GM23248 (cell line): ENCODE data around the gene EOMES. TPM values are rescaled to one million over a fixed set of nuclear protein-coding genes. Genes with fewer than 3 reads are reported as not detected.

ENCODE experiments used
- DNase-seq: peaks from one replicate; pipeline ENCODE4 v3.0.0-alpha.2; 2015
- H2AFZ ChIP-seq: fragments of 200-600 bp; sonication (generic); 2 replicates; pipeline ENCODE4 v1.6.1; 2016; ENCODE audit warnings: antibody characterized with exemption
- H3F3A ChIP-seq: fragments of 200-600 bp; sonication (generic); 2 replicates; pipeline ENCODE4 v1.6.1; 2016; ENCODE audit warnings: mild to moderate bottlenecking, antibody characterized with exemption, mixed run types; ENCODE audit not compliant: insufficient read depth
- H3K27ac ChIP-seq: fragments of 200-600 bp; sonication (generic); 2 replicates; pipeline ENCODE4 v1.5.1; 2016; ENCODE audit warnings: mild to moderate bottlenecking
- H3K27me3 ChIP-seq: fragments of 200-600 bp; sonication (generic); replicated peaks from 2 replicates; pipeline ENCODE4 v1.6.1; 2016; ENCODE audit warnings: mild to moderate bottlenecking; ENCODE audit not compliant: insufficient read depth
- H3K36me3 ChIP-seq: fragments of 200-600 bp; sonication (generic); 2 replicates; pipeline ENCODE4 v1.6.1; 2016; ENCODE audit warnings: low read depth, mild to moderate bottlenecking
- H3K4me1 ChIP-seq: fragments of 200-600 bp; sonication (generic); 2 replicates; pipeline ENCODE4 v1.6.1; 2016; ENCODE audit warnings: mild to moderate bottlenecking; ENCODE audit not compliant: insufficient read depth
- H3K4me2 ChIP-seq: fragments of 200-600 bp; sonication (generic); one replicate; pipeline ENCODE4 v1.6.1; 2016; ENCODE audit warnings: mild to moderate bottlenecking; ENCODE audit not compliant: unreplicated experiment
- H3K4me3 ChIP-seq: fragments of 200-600 bp; sonication (generic); 2 replicates; pipeline ENCODE4 v1.5.1; 2016; ENCODE audit warnings: mild to moderate bottlenecking
- H3K79me2 ChIP-seq: fragments of 200-600 bp; sonication (generic); 2 replicates; pipeline ENCODE4 v1.6.1; 2016; ENCODE audit warnings: mild to moderate bottlenecking; ENCODE audit not compliant: insufficient read depth
- H3K9ac ChIP-seq: fragments of 200-600 bp; sonication (generic); 2 replicates; pipeline ENCODE4 v1.6.1; 2016; ENCODE audit warnings: mild to moderate bottlenecking
- H3K9me2 ChIP-seq: fragments of 200-600 bp; sonication (generic); 2 replicates; pipeline ENCODE4 v1.6.1; 2016; ENCODE audit warnings: mixed run types, mild to moderate bottlenecking, moderate library complexity; ENCODE audit not compliant: insufficient read depth
- H3K9me3 ChIP-seq: fragments of 200-600 bp; sonication (generic); one replicate; pipeline ENCODE4 v1.6.1; 2017; ENCODE audit warnings: low read depth
- H4K20me1 ChIP-seq: fragments of 200-600 bp; sonication (generic); 2 replicates; pipeline ENCODE4 v1.6.0; 2016; ENCODE audit not compliant: insufficient read depth
- EZH2 ChIP-seq: fragments of 200-600 bp; sonication (generic); IDR thresholded peaks from 2 replicates; pipeline ENCODE4 v1.6.1; 2018; ENCODE audit warnings: antibody characterized with exemption, mild to moderate bottlenecking; ENCODE audit not compliant: insufficient read depth, poor library complexity, severe bottlenecking
- EZH2phosphoT487 ChIP-seq: fragments of 200-600 bp; sonication (generic); IDR thresholded peaks from 2 replicates; pipeline ENCODE4 v1.6.1; 2018; ENCODE audit warnings: antibody characterized with exemption, moderate library complexity, mild to moderate bottlenecking, low read depth; ENCODE audit not compliant: insufficient read depth
- WGBS, 2 experiments: methylation state at CpG; one replicate each; pipeline ENCODE4 v1.1.6; 2015 to 2017; ENCODE audit warnings: low lambda C conversion rate in 2 of 2, low coverage in 1 of 2; ENCODE audit errors: missing lambda C conversion rate in 2 of 2; 5-methylcytosine and 5-hydroxymethylcytosine counted together
- in situ Hi-C: fragments of 300-500 bp; cut with MboI; formaldehyde crosslinking; loops from 2 replicates; pipeline ENCODE4 v1.15.0; 2020
- polyA plus RNA-seq: library from polyadenylated mRNA; unstranded; fragments of >200 nt; fragmentation: Nextera tagmentation; extraction: Ambion mirVana; gene quantifications from 2 replicates; pipeline ENCODE4 v1.2.1, GENCODE V29; 2016
- total RNA-seq: library from RNA; depleted of rRNA; stranded (reverse); fragments of >200 nt; shearing (Covaris generic); gene quantifications from 2 replicates; pipeline ENCODE4 v1.2.3, GENCODE V29; 2014

Gene EOMES
- total and polyA plus RNA-seq, 2 experiments from 2014 or later: 0.11 TPM; not detected in 1

GRCh38 chr3:27756877-27757276 is 34.8 kb upstream of the EOMES start:
- Histone ChIP-seq H3K9me3 (no peaks in the 10 kb centered on the region), H2AFZ (no peak overlapping the region), H3F3A (peaks cover 14% of the 10 kb centered on the region; the same call in 1 of the 2 replicates), H3K4me3 (no peak overlapping the region), H4K20me1 (no peaks in the 10 kb centered on the region), H3K36me3 (no peaks in the 10 kb centered on the region), H3K9ac (no peak overlapping the region), H3K79me2 (no peaks in the 10 kb centered on the region), H3K4me2 (no peak overlapping the region), H3K9me2 (no peaks in the 10 kb centered on the region), H3K4me1 (peaks cover 17% of the 10 kb centered on the region), H3K27me3 (no peaks in the 10 kb centered on the region), H3K27ac (no peak overlapping the region)
- in situ Hi-C loops: no loop called here
- 66 to 68% methylated on average over 2 of the region's 2 CpGs for WGBS, 2 experiments
- DNase-seq: peak; percentile 45
- TF ChIP-seq EZH2phosphoT487 (no peak), EZH2 (no peak)

GRCh38 chr3:27752926-27753325 is 30.8 kb upstream of the EOMES start:
- H3K4me2 ChIP-seq: no peak overlapping the region
- no peaks in the 10 kb centered on the region for H3K79me2 ChIP-seq
- no peaks in the 10 kb centered on the region for H3K9me2 ChIP-seq
- no peak overlapping the region for H3K4me3 ChIP-seq
- TF ChIP-seq EZH2phosphoT487 (no peak), EZH2 (no peak)
- H3F3A ChIP-seq: peaks cover 8% of the 10 kb centered on the region; the same call in 1 of the 2 replicates
- no peak for DNase-seq
- H2AFZ ChIP-seq: no peak overlapping the region
- H3K27me3 ChIP-seq: no peaks in the 10 kb centered on the region
- in situ Hi-C loops: no loop called here
- H3K36me3 ChIP-seq: no peaks in the 10 kb centered on the region
- no peaks in the 10 kb centered on the region for H3K9me3 ChIP-seq
- H3K27ac ChIP-seq: no peak overlapping the region
- H4K20me1 ChIP-seq: no peaks in the 10 kb centered on the region
- 54 to 58% methylated on average over 1 of the region's 1 CpG for WGBS, 2 experiments
- no peak overlapping the region for H3K9ac ChIP-seq
- peaks cover 10% of the 10 kb centered on the region; the same call in 1 of the 2 replicates for H3K4me1 ChIP-seq

GRCh38 chr3:27749643-27750042 is 27.5 kb upstream of the EOMES start:
- Histone ChIP-seq H3K9me3 (no peaks in the 10 kb centered on the region), H3F3A (no peaks in the 10 kb centered on the region), H3K27me3 (no peaks in the 10 kb centered on the region), H3K79me2 (no peaks in the 10 kb centered on the region), H2AFZ (no peak overlapping the region), H3K27ac (no peak overlapping the region), H3K4me2 (no peak overlapping the region), H3K4me3 (no peak overlapping the region), H3K9ac (no peak overlapping the region), H4K20me1 (no peaks in the 10 kb centered on the region), H3K9me2 (no peaks in the 10 kb centered on the region), H3K36me3 (no peaks in the 10 kb centered on the region), H3K4me1 (no peaks in the 10 kb centered on the region)
- no peak for DNase-seq
- no peak for TF ChIP-seq EZH2
- no peak for TF ChIP-seq EZH2phosphoT487
- 25 to 43% methylated on average over 1 of the region's 1 CpG for WGBS, 2 experiments
- in situ Hi-C loops: no loop called here

- no peak overlapping the region for H3K4me2 ChIP-seq
- no peaks in the 10 kb centered on the region for H3K27me3 ChIP-seq
- in situ Hi-C loops: no loop called here
- H3K9ac ChIP-seq: no peak overlapping the region
- no peak overlapping the region for H2AFZ ChIP-seq
- no peaks in the 10 kb centered on the region for H4K20me1 ChIP-seq
- no peaks in the 10 kb centered on the region for H3K4me1 ChIP-seq
- no peak for DNase-seq
- no peaks in the 10 kb centered on the region for H3K9me2 ChIP-seq
- WGBS, 2 experiments: 49 to 53% methylated on average over 3 of the region's 3 CpGs
- no peak overlapping the region for H3K4me3 ChIP-seq
- H3K27ac ChIP-seq: no peak overlapping the region
- no peaks in the 10 kb centered on the region for H3F3A ChIP-seq
- no peaks in the 10 kb centered on the region for H3K36me3 ChIP-seq
- TF ChIP-seq EZH2phosphoT487 (no peak), EZH2 (no peak)
- no peaks in the 10 kb centered on the region for H3K79me2 ChIP-seq
- no peaks in the 10 kb centered on the region for H3K9me3 ChIP-seq
These were observed 24.7 kb upstream of the EOMES start for GRCh38 chr3:27746838-27747237.

GRCh38 chr3:27740854-27741253 is 18.7 kb upstream of the EOMES start:
- Histone ChIP-seq H3K27ac (no peak overlapping the region), H3K27me3 (no peaks in the 10 kb centered on the region; the same call in 1 of the 2 replicates), H3K9ac (no peak overlapping the region), H4K20me1 (no peaks in the 10 kb centered on the region), H3K4me2 (no peak overlapping the region), H3K9me2 (no peaks in the 10 kb centered on the region), H2AFZ (no peak overlapping the region), H3K4me1 (no peaks in the 10 kb centered on the region), H3K9me3 (no peaks in the 10 kb centered on the region), H3F3A (no peaks in the 10 kb centered on the region), H3K36me3 (no peaks in the 10 kb centered on the region), H3K79me2 (no peaks in the 10 kb centered on the region), H3K4me3 (no peak overlapping the region)
- TF ChIP-seq EZH2: no peak
- no peak for TF ChIP-seq EZH2phosphoT487
- WGBS, 2 experiments: 40 to 45% methylated on average over 2 of the region's 2 CpGs
- in situ Hi-C loops: no loop called here
- DNase-seq: no peak
